CD4-positive, alpha-beta T cell treated with Interleukin-6 at 100 ng/mL for 8 hours (primary cell): ENCODE results near the gene SELENOO.

Source experiments
- DNase-seq: peaks from one replicate; pipeline ENCODE4 v3.0.0-alpha.2; 2020; ENCODE audit warnings: mixed read lengths, low spot score

SELENOO gene

GRCh38 chr22:50171965-50172421 lies 28.8 kb upstream of the SELENOO start:
- DNase-seq, result no peak

GRCh38 chr22:50173311-50173982 lies 27.4 kb upstream of the SELENOO start:
- DNase-seq, result no peak

- DNase-seq, result no peak
Measured at GRCh38 chr22:50173983-50174355, 26.8 kb upstream of the SELENOO start.

GRCh38 chr22:50174382-50175190 lies 26.2 kb upstream of the SELENOO start:
- DNase-seq, result no peak

GRCh38 chr22:50175191-50175461 lies 25.7 kb upstream of the SELENOO start:
- no peak for DNase-seq

- DNase-seq, result no peak
Measured at GRCh38 chr22:50175921-50176849, 24.6 kb upstream of the SELENOO start.

- no peak for DNase-seq
Measured at GRCh38 chr22:50176850-50177536, 23.8 kb upstream of the SELENOO start.

GRCh38 chr22:50177537-50178470 lies 23.0 kb upstream of the SELENOO start:
- no peak for DNase-seq

GRCh38 chr22:50178471-50178864 lies 22.3 kb upstream of the SELENOO start:
- no peak for DNase-seq

GRCh38 chr22:50178871-50179869 lies 21.6 kb upstream of the SELENOO start:
- no peak for DNase-seq

- DNase-seq, result no peak
Measured at GRCh38 chr22:50179937-50180726, 20.7 kb upstream of the SELENOO start.

GRCh38 chr22:50180727-50181521 lies 19.9 kb upstream of the SELENOO start:
- DNase-seq, result no peak

- DNase-seq, result no peak
Measured at GRCh38 chr22:50182176-50183081, 18.4 kb upstream of the SELENOO start.

GRCh38 chr22:50183141-50183971 lies 17.5 kb upstream of the SELENOO start:
- DNase-seq, result no peak

GRCh38 chr22:50184004-50184901 lies 16.6 kb upstream of the SELENOO start:
- no peak for DNase-seq
